ENCODE results near the gene CHRM1.
"Not testable (repeated sequence)": the region's sequence is repeated elsewhere in the genome, so short reads cannot be mapped to it uniquely, and the experiment has no call there.

The CHRM1 gene

DNA sequence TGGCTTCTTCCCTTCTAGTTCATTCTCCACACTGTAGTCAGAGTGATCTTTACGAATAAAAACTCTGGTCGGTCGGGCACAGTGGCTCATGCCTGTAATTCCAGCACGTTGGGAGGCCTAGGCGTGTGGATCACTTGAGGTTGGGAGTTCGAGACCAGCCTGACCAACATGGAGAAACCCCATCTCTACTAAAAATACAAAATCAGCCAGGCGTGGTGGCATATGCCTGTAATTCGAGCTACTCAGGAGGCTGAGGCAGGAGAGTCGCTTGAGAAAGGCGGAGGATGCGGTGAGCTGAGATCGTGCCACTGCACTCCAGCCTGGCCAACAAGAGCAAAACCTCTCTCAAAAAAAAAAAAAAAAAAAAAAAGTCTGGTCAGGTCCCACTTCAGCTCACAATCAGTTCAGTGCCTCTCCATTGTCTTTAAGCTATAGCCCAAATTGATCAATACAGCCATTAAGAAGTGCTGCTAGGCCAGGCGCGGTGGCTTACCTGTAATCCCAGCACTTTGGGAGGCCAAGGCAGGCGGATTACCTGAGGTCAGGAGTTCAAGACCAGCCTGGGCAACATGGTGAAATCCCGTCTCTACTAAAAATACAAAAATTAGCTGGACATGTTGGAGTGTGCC is 59.5 kb downstream of the CHRM1 start:
- H3K4me3 ChIP-seq (ENCODE audit: low read length) = 0 out of 2 replicates have a peak overlapping the region, but pooled peaks have one; percentile 13
- H3K36me3 ChIP-seq (ENCODE audit: insufficient read depth, low read length) = peaks cover 46% of the 10 kb centered on the region
- not testable (repeated sequence) for H3K9me3 ChIP-seq (ENCODE audit: insufficient read depth, low read depth, low read length); H3K9ac ChIP-seq (ENCODE audit: low read depth, low read length); H3K27me3 ChIP-seq (ENCODE audit: insufficient read depth, low read length)
- H3K27ac ChIP-seq (ENCODE audit: low read depth, low read length) = peak overlapping the region; percentile 59; the same call in 1 of the 2 replicates
- WGBS = 86% methylated on average over 16 of the region's 16 CpGs
- H3K4me1 ChIP-seq (ENCODE audit: insufficient read depth, low read length) = peaks cover 22% of the 10 kb centered on the region; the same call in 1 of the 2 replicates

GRCh38 chr11:62860835-62861563 is 60.2 kb downstream of the CHRM1 start:
- H3K36me3 ChIP-seq (ENCODE audit: insufficient read depth, low read length) = peaks cover 42% of the 10 kb centered on the region
- no peaks in the 10 kb centered on the region for H3K27me3 ChIP-seq (ENCODE audit: insufficient read depth, low read length)
- H3K4me1 ChIP-seq (ENCODE audit: insufficient read depth, low read length) = peaks cover 22% of the 10 kb centered on the region; the same call in 1 of the 2 replicates
- H3K9ac ChIP-seq (ENCODE audit: low read depth, low read length) = no peak overlapping the region
- WGBS = 86% methylated on average over 5 of the region's 5 CpGs
- peak overlapping the region; percentile 59; the same call in 1 of the 2 replicates for H3K27ac ChIP-seq (ENCODE audit: low read depth, low read length)
- H3K4me3 ChIP-seq (ENCODE audit: low read length) = no peak overlapping the region
- H3K9me3 ChIP-seq (ENCODE audit: insufficient read depth, low read depth, low read length) = no peaks in the 10 kb centered on the region

DNA sequence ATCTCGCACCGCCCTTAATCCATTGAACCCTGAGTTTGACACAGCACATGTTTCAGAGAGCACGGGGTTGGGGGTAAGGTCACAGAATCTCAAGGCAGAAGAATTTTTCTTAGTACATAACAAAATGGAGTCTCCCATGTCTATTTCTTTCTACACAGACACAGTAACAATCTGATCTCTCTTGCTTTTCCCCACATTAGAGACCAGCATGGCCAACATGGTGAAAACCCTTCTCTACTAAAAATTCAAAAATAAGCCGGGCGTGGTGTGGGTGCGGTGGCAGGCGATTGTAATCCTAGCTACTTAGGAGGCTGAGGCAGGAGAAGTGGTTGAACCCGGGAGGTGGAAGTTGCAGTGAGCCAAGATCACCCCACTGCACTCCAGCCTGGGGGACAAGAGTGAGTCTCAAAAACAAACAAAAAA is 61.9 kb downstream of the CHRM1 start:
- not testable (repeated sequence) for H3K27me3 ChIP-seq (ENCODE audit: insufficient read depth, low read length); H3K4me3 ChIP-seq (ENCODE audit: low read length); H3K9me3 ChIP-seq (ENCODE audit: insufficient read depth, low read depth, low read length)
- 83% methylated on average over 8 of the region's 8 CpGs for WGBS
- Histone ChIP-seq H3K4me1 (ENCODE audit: insufficient read depth, low read length) (peaks cover 22% of the 10 kb centered on the region; the same call in 1 of the 2 replicates), H3K9ac (ENCODE audit: low read depth, low read length) (peak overlapping the region; percentile 42), H3K36me3 (ENCODE audit: insufficient read depth, low read length) (peaks cover 40% of the 10 kb centered on the region), H3K27ac (ENCODE audit: low read depth, low read length) (peak overlapping the region; percentile 48; the same call in 1 of the 2 replicates)

All from HUES64 (cell line).